ENCODE measurements around the gene VEPH1.

The VEPH1 gene

GRCh38 chr3:157429708-157430107 is 73.5 kb downstream of the VEPH1 start:
- Histone ChIP-seq H3K27me3 (replicated peaks) (no peaks in the 10 kb centered on the region), H3K4me3 (ENCODE audit: low read depth, low read length) (no peak overlapping the region), H3K36me3 (replicated peaks) (no peaks in the 10 kb centered on the region), H3K27ac (no peak overlapping the region)
- no peak for TF ChIP-seq CTCF (IDR thresholded peaks at IDR 0.05; ENCODE audit: low read depth, low read length, missing control alignments)
- in situ Hi-C loops (cut with HindIII; ENCODE audit: low pct_ligation_motif_present, low sequenced_read_pairs) = no loop called here
- peak; percentile 60 for DNase-seq

DNA sequence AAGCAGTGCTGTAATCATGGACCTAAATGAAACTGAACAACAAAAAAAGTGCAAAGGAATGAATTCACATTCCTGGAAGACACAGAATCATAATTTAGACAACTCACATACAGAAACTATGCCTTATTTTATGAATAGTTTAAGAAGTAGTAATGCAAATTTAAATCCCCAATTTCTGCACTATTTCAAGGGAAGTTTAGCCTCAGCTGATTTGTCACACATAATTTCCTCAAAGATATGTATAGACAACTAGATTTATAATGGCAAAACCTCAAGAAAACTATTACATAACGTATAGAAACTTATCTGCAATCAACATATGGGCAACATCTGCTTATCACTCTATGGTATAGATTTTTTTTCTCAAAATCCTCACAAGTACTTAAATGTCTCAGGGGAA is 74.4 kb downstream of the VEPH1 start:
- Histone ChIP-seq H3K27me3 (replicated peaks) (no peaks in the 10 kb centered on the region), H3K27ac (no peak overlapping the region), H3K36me3 (replicated peaks) (no peaks in the 10 kb centered on the region), H3K4me3 (ENCODE audit: low read depth, low read length) (no peak overlapping the region)
- in situ Hi-C loops (cut with HindIII; ENCODE audit: low pct_ligation_motif_present, low sequenced_read_pairs) = no loop called here
- DNase-seq = no peak
- no peak for TF ChIP-seq CTCF (IDR thresholded peaks at IDR 0.05; ENCODE audit: low read depth, low read length, missing control alignments)

DNA sequence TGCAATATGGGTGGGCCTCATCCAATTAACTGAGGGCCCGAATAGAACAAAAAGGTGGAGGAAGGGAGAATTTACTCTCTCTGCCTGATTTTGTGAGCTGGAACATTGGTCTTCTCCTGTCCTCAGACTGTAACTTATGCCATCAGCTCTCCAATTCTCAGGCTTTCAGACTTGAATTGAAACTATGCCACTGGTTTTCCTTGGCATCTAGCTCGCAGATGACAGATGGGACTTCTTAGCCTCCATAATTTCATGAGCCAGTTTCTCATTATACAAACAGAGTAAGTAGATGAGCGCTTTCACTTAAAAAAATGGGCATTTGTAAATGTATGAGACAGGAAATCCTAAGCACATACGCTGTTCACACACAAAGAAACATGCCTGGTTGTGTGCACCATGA is 75.3 kb downstream of the VEPH1 start:
- no peak for TF ChIP-seq CTCF (IDR thresholded peaks at IDR 0.05; ENCODE audit: low read depth, low read length, missing control alignments)
- in situ Hi-C loops (cut with HindIII; ENCODE audit: low pct_ligation_motif_present, low sequenced_read_pairs) = no loop called here
- H3K27me3 ChIP-seq (replicated peaks) = no peaks in the 10 kb centered on the region
- H3K4me3 ChIP-seq (ENCODE audit: low read depth, low read length) = no peak overlapping the region
- no peaks in the 10 kb centered on the region for H3K36me3 ChIP-seq (replicated peaks)
- H3K27ac ChIP-seq = no peak overlapping the region
- no peak for DNase-seq

GRCh38 chr3:157423337-157423736 is 79.9 kb downstream of the VEPH1 start:
- no peak for TF ChIP-seq CTCF (IDR thresholded peaks at IDR 0.05; ENCODE audit: low read depth, low read length, missing control alignments)
- no peak overlapping the region for H3K4me3 ChIP-seq (ENCODE audit: low read depth, low read length)
- H3K36me3 ChIP-seq (replicated peaks) = no peaks in the 10 kb centered on the region
- no peaks in the 10 kb centered on the region for H3K27me3 ChIP-seq (replicated peaks)
- DNase-seq = no peak
- no peak overlapping the region for H3K27ac ChIP-seq
- in situ Hi-C loops (cut with HindIII; ENCODE audit: low pct_ligation_motif_present, low sequenced_read_pairs) = no loop called here

DNA sequence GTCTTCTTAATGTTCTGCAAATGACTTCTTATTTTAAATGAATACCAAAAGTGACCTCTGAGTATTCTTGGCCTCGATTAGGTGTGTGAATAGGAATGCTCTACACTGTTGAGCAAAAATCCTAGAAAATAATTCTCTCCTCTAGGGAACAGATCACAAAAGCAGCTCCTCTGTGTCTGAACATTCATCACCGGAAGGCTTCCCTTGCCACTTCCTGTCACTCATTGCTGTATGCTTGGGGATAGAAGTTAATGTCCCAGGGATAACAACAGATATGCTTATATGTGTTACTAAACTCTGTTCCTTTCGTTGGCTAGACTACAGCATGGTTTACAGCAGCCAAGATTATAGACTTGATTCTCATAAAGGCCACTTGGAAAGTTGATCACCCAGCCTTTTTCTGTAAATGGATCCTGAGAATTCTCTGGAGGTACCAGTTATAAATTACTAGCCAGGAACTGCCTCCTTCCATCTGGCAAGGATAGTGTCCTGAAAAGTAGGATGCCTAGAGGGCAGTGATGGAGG is 82.5 kb downstream of the VEPH1 start:
- H3K4me3 ChIP-seq (ENCODE audit: low read depth, low read length) = no peak overlapping the region
- no peak for TF ChIP-seq CTCF (IDR thresholded peaks at IDR 0.05; ENCODE audit: low read depth, low read length, missing control alignments)
- in situ Hi-C loops (cut with HindIII; ENCODE audit: low pct_ligation_motif_present, low sequenced_read_pairs) = no loop called here
- H3K27ac ChIP-seq = no peak overlapping the region
- no peaks in the 10 kb centered on the region for H3K36me3 ChIP-seq (replicated peaks)
- H3K27me3 ChIP-seq (replicated peaks) = no peaks in the 10 kb centered on the region
- no peak for DNase-seq

DNA sequence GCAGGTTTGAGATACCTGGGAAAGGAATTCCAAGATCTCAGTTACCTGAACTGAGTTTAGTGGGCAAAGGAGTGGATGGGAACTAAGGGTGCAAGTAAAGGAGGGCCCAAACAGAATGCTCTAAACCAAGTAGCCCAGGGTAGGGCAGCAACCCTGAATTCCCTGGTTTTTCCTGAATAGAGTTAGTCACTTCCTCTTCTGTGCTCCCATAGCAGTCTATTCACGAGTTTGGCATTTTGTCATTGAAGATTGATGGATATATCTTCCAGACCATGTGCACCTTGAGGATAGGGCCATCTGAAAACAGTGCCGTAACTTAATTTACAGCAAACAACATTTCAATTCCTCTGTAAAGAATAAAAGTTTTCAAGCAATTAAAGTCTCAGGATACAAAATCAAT is 85.1 kb downstream of the VEPH1 start:
- no peak for DNase-seq
- in situ Hi-C loops (cut with HindIII; ENCODE audit: low pct_ligation_motif_present, low sequenced_read_pairs) = no loop called here
- no peak overlapping the region for H3K27ac ChIP-seq
- H3K27me3 ChIP-seq (replicated peaks) = no peaks in the 10 kb centered on the region
- TF ChIP-seq CTCF (IDR thresholded peaks at IDR 0.05; ENCODE audit: low read depth, low read length, missing control alignments) = no peak
- H3K36me3 ChIP-seq (replicated peaks) = no peaks in the 10 kb centered on the region
- H3K4me3 ChIP-seq (ENCODE audit: low read depth, low read length) = no peak overlapping the region

Measured in brain microvascular endothelial cell (primary cell).